ENCODE measurements around the gene PCDHGA9. TPM values are rescaled to one million over a fixed set of nuclear protein-coding genes. Genes with fewer than 3 reads are reported as not detected.

The PCDHGA9 gene
- total RNA-seq, 3 donors from 2014 or later: 2.6 to 6.7 (median 3.2) TPM

DNA sequence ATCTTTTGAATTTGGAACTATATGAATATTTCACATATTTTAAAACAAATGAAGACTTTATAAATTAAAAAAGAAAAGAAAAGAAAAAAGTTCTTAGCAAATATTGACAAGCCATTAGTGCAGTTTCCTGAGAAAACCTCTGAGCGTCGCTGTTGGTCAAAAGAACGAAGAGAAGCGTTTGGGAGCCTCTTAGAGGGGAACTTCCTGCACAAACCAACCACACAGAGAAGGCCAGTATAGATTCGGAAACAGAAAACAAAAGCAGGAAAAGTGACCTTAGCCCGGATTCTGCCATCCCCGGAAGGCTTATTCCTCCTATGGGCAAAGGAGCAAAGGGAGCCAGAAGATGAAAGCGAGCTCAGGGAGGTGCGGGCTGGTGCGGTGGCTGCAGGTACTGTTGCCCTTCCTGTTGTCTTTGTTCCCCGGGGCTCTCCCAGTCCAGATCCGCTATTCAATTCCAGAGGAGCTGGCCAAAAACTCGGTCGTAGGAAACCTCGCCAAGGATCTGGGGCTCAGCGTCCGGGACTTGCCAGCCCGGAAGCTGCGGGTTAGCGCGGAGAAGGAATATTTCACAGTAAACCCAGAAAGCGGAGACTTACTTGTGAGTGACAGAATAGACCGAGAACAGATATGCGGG, 42.7 kb upstream of the PCDHGA9 start, which contains the start of gene PCDHGB2:
Gene PCDHGB2 (plus strand): TSS at position 205 of the 637 bp plus-strand sequence. CDS start 142 bp downstream, at position 347.
- intact Hi-C loops (cut with DNase I, micrococcal nuclease): no loop called here
- TF ChIP-seq, protein P1, sequence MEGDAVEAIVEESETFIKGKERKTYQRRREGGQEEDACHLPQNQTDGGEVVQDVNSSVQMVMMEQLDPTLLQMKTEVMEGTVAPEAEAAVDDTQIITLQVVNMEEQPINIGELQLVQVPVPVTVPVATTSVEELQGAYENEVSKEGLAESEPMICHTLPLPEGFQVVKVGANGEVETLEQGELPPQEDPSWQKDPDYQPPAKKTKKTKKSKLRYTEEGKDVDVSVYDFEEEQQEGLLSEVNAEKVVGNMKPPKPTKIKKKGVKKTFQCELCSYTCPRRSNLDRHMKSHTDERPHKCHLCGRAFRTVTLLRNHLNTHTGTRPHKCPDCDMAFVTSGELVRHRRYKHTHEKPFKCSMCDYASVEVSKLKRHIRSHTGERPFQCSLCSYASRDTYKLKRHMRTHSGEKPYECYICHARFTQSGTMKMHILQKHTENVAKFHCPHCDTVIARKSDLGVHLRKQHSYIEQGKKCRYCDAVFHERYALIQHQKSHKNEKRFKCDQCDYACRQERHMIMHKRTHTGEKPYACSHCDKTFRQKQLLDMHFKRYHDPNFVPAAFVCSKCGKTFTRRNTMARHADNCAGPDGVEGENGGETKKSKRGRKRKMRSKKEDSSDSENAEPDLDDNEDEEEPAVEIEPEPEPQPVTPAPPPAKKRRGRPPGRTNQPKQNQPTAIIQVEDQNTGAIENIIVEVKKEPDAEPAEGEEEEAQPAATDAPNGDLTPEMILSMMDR (IDR thresholded peaks at IDR 0.05): no peak
- Histone ChIP-seq H3K9me3 (peaks cover 56% of the 10 kb centered on the region), H3K36me3 (ENCODE audit: low read depth) (no peaks in the 10 kb centered on the region), H3K4me1 (ENCODE audit: low read depth) (no peaks in the 10 kb centered on the region), H3K4me3 (no peak within 1 kb of the TSS)
- DNase-seq (no peak), ATAC-seq (peak; percentile 33)

DNA sequence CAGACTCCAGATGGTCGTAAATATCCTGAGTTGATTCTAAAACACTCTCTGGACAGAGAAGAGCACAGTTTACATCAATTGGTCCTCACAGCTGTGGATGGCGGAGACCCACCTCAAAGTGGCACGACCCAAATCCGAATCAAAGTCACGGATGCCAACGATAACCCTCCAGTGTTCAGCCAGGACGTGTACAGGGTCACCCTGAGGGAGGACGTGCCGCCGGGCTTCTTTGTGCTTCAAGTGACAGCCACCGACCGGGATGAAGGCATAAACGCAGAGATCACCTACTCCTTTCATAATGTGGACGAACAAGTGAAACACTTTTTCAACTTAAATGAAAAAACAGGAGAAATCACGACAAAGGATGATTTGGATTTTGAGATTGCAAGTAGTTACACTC, 41.9 kb upstream of the PCDHGA9 start:
- H3K4me3 ChIP-seq: no peak overlapping the region
- ATAC-seq (no peak), DNase-seq (no peak)
- TF ChIP-seq, protein P1 (IDR thresholded peaks at IDR 0.05): no peak
- H3K4me1 ChIP-seq (ENCODE audit: low read depth): no peaks in the 10 kb centered on the region
- H3K36me3 ChIP-seq (ENCODE audit: low read depth): no peaks in the 10 kb centered on the region
- peaks cover 56% of the 10 kb centered on the region for H3K9me3 ChIP-seq
- intact Hi-C loops (cut with DNase I, micrococcal nuclease): no loop called here

DNA sequence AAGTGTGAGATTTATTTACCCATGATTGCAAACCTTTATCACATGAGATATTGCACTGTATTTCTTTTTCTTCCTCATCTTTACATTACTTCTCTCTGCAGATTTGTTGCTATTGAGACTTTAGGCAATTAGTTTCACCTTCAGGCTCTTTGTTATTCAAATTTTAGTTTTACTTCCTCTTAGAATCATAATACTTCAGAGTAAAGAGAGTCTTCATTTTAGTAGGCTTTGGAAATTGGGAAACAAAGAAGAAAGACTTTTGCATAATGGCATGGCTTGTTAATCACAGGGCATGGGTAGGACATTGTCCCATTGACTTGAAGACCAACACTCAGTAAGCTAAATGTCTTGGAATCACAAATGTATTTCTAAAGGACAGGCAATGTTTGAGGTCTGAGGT, 39.9 kb upstream of the PCDHGA9 start:
- Histone ChIP-seq H3K4me1 (ENCODE audit: low read depth) (no peaks in the 10 kb centered on the region), H3K36me3 (ENCODE audit: low read depth) (no peaks in the 10 kb centered on the region), H3K4me3 (no peak overlapping the region), H3K9me3 (peaks cover 68% of the 10 kb centered on the region)
- DNase-seq (no peak), ATAC-seq (no peak)
- TF ChIP-seq, protein P1 (IDR thresholded peaks at IDR 0.05): no peak
- intact Hi-C loops (cut with DNase I, micrococcal nuclease): no loop called here

DNA sequence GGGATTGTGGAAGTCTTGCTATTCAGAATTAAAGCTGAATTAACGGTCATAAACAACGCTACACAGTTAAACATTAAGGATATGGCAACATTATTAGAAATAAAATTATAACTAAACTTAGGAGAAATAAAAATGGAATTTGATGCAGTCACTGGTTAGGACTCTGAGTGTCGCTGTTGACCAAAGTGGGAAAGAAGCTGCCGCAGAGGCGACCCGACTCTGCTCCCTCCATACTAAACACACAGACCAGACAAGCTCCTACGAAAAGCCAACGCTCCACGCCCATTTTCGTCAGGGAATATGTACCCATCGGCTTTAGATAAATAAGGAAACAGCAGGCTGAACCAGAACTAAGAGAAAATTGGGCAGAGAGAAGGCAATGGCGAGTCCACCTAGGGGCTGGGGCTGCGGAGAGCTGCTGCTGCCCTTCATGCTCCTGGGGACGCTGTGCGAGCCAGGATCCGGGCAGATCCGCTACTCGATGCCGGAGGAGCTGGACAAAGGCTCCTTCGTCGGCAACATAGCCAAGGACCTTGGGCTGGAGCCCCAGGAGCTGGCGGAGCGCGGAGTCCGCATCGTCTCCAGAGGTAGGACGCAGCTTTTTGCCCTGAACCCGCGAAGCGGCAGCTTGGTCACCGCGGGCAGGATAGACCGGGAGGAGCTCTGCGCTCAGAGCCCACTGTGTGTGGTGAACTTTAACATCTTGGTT, 38.5 kb upstream of the PCDHGA9 start, which contains the start of gene PCDHGA5:
Gene PCDHGA5 (plus strand): TSS at position 211 of the 709 bp plus-strand sequence. CDS start 169 bp downstream, at position 380.
- ATAC-seq: no peak
- H3K4me1 ChIP-seq (ENCODE audit: low read depth): no peaks in the 10 kb centered on the region
- intact Hi-C loops (cut with DNase I, micrococcal nuclease): no loop called here
- DNase-seq: no peak
- H3K9me3 ChIP-seq: peaks cover 72% of the 10 kb centered on the region
- H3K36me3 ChIP-seq (ENCODE audit: low read depth): no peaks in the 10 kb centered on the region
- TF ChIP-seq, protein P1 (IDR thresholded peaks at IDR 0.05): no peak
- no peak within 1 kb of the TSS for H3K4me3 ChIP-seq

DNA sequence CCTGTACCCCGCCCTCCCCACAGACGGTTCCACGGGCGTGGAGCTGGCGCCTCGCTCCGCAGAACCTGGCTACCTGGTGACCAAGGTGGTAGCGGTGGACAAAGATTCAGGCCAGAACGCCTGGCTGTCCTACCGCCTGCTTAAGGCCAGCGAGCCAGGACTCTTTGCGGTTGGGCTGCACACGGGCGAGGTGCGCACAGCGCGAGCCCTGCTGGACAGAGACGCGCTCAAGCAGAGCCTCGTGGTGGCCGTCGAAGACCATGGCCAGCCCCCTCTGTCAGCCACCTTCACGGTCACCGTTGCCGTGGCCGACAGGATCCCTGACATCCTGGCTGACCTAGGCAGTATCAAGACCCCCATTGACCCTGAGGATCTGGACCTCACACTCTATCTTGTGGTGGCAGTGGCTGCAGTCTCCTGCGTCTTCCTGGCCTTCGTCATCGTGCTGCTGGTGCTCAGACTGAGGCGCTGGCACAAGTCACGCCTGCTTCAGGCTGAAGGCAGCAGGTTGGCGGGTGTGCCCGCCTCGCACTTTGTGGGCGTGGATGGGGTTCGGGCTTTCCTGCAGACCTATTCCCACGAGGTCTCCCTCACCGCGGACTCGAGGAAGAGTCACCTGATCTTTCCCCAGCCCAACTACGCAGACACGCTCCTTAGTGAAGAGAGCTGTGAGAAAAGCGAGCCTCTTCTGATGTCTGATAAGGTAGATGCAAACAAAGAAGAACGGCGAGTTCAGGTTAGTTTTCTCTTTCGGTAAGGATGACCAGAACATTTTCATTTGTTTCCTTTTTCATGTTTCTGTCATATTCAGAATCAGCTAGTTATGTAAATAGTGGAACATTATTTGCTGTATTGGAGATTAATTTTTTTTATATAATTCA, 36.3 kb upstream of the PCDHGA9 start:
- TF ChIP-seq, protein P1 (IDR thresholded peaks at IDR 0.05): no peak
- H3K36me3 ChIP-seq (ENCODE audit: low read depth): no peaks in the 10 kb centered on the region
- H3K9me3 ChIP-seq: peaks cover 72% of the 10 kb centered on the region
- no peak for DNase-seq
- no peaks in the 10 kb centered on the region for H3K4me1 ChIP-seq (ENCODE audit: low read depth)
- no peak for ATAC-seq
- intact Hi-C loops (cut with DNase I, micrococcal nuclease): no loop called here
- H3K4me3 ChIP-seq: no peak overlapping the region
